SU-DHL-6 (cell line): Measurements from ENCODE around the gene GABBR2.

Source experiments
- CTCF ChIP-seq: fragments of 200-600 bp; sonication (generic); IDR thresholded peaks from one replicate; pipeline ENCODE4 v1.5.1; 2017; ENCODE audit warnings: antibody characterized with exemption, mild to moderate bottlenecking, low read length, moderate library complexity; ENCODE audit not compliant: insufficient read depth, poor library complexity, severe bottlenecking
- EZH2phosphoT487 ChIP-seq: fragments of 200-600 bp; sonication (generic), shearing (Covaris generic); conservative IDR thresholded peaks from 2 replicates; pipeline ENCODE4 v1.6.1; 2018; ENCODE audit warnings: mild to moderate bottlenecking, antibody characterized with exemption, low read length, moderate library complexity, mixed read lengths

- TF ChIP-seq CTCF: no peak
- no peak for TF ChIP-seq EZH2phosphoT487
These were observed 349.2 kb downstream of the GABBR2 start for GRCh38 chr9:98359569-98359968.
